ENCODE measurements around the gene DNASE1L3.
A peak's percentile ranks its signal among the peaks of the same experiment; 100 is the strongest.
"Not testable (repeated sequence)": the region's sequence is repeated elsewhere in the genome, so short reads cannot be mapped to it uniquely, and the experiment has no call there.

DNASE1L3 gene

GRCh38 chr3:58235970-58236369, 25.2 kb upstream of the DNASE1L3 start:
- no peak for DNase-seq (ENCODE audit: low spot score)

DNA sequence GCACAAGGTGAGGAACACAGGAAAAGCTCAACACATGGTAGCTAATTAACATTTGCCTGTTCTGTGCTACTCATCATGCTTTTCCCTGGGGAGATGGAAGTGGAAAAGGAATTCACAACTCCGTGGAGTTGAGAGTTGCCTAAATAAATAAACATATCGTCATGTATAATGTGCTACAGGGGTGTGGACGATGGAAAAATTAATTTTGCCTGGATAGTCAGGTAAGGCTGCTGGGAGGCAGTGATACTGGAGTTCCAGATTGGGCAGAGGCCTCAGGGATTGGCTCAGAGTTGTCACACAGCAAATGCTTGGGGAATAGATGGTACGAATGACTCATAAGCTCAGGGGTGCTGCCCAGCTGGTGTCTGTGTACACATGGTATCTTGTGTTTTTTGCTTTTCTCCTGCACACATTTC, 23.8 kb upstream of the DNASE1L3 start:
- DNase-seq (ENCODE audit: low spot score) = peak; percentile 60

GRCh38 chr3:58231666-58232065, 20.9 kb upstream of the DNASE1L3 start:
- DNase-seq (ENCODE audit: low spot score) = no peak

DNA sequence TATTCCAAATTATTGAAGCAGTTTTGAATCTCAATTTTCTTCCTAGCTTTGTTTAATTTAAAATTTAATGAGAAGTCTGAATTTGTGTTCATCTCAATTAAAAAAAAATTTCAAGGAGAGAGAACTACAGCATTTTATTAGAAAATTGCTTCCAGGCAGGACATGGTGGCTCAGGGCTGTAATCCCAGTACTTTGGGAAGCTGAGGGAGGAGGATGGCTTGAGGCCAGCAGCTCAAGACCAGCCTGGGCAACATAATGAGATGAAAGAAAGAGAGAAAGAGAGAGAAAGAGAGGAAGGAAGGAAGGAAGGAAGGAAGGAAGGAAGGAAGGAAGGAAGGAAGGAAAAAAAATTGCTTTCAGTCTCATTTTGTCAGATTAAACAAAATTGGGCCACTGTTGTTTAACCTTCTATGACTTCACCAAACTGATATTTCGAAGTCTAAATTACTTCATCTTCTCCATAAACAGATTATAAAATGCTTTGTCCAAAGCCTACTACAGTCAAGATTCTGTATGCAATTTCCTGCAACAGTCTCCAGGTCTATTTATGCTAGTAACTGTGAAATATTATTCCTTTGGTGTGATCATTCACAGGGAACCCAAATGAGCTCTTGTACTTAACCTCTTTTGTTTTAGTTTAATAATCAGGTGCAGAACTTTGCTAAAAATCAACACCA, 20.2 kb upstream of the DNASE1L3 start:
- no peak for DNase-seq (ENCODE audit: low spot score)

DNA sequence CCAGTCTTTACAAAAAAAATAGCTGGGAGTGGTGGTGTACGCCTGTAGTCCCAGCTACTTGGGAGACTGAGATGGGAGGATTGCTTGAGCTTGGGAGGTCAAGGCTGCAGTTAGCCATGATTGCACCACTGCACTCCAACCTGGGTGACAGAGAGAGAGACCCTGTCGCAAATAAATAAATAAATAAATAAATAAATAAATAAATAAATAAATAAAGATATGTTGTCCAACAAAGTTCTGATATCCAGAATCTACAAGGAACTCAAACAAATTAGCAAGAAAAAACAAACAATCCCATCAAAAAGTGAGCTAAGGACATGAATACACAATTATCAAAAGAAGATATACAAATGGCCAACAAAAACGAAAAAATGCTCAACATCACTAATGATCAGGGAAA, 17.2 kb upstream of the DNASE1L3 start:
- not testable (repeated sequence) for DNase-seq (ENCODE audit: low spot score)

GRCh38 chr3:58223855-58224254, 13.1 kb upstream of the DNASE1L3 start:
- no peak for DNase-seq (ENCODE audit: low spot score)

DNA sequence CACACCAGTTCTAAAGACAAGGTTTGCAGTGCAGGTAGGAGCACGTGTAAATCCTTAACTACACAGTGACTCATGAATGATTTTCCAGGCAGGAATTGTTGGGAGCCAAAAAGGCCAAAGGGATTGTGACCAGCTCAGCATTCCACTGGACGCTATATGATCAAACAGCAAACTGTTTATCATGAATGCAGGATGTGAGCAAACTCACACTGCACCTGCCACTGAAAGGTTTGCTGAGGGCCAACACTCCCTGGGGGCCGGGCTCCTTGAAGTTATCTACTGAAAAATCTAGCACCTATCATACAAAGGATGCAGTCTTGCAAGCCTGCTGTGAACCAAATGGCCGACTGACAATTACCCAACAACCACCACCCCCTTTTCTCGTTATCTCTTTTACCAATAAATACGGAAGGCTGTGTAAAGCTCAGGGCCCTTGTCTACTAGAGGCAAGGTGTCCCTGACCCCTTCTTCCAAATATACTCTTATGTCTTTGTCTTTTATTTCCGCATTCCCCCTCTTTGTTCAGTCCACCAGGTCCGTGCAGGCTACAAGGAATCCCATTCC, 11.5 kb upstream of the DNASE1L3 start:
- DNase-seq (ENCODE audit: low spot score) = no peak

DNA sequence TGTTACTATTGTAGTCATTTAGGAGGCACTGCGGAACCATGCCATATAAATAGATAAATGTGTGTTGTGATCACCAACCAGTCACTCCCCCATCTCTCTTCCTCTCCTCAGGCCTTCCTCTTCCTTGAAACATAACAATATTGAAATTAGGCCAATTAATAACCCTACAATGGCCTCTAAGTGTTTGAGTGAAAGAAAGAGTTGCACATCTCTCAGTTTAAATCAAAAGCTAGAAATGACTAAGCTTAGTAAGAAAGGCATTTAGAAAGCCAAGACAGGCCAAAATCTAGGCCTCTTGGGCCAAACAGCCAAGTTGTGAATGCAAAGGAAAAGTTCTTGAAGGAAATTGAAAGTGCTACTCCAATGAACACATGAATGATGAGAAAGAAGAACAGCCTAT, 8.1 kb upstream of the DNASE1L3 start:
- no peak for DNase-seq (ENCODE audit: low spot score)

DNA sequence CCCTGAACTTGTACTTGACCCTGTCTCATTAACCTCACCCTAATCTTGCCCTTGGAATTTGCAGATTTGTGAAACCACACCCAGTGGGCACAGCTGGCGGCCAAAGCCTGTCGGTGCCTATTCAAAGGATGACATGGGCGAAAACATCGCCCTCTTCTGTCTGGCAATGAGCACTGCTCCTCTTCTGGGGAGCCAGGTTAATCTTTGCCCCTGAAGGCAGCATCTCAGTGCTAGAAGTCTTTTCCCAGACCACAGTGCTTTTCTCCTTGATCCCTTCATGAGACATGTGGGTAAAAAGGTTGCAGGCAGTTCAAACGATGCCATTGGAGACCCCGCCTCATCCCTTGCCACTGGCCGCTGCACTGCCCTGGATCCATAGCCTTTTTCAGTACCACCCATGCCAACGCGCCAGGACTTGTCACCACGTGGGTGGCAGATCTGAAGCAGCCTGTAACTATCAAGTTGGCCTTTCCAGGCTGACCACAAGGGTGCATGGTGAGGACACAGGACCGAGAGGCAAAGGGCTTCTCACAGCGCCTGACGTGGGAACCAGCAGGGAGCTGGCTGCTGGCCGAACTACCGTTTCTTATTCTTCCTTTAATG, 6.5 kb upstream of the DNASE1L3 start:
- DNase-seq (ENCODE audit: low spot score) = peak; percentile 73

DNA sequence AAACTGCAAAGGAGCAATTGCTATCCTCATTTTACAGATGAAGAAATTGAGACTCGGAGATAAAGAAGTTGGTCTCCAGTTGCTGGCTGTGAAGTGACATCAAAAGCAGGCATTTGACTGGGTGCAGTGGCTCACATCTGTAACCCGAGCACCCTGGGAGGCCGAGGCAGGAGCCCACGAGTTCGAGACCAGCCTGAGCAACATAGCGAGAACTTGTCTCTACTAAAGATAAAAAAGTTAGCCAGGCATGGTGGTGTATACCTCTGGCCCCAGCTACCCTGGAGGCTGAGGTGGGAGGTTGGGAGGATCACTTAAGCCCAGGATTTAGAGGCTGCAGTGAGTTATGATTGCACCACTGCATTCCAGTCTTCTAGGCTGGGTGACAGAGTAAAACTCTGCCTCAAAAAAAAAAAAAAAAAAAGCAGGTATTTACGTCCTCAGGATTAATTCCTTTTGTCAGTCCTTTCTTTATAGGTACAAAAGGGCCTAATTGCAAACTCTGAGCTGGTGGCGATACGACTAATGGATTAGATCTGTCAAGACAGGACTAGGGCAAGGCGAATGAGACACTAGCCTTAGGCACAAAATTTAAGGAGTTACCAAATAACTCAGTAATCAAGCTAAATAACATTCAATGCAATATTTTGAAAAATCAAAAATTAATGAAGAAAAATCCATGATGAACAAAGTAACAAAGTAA, 5.9 kb upstream of the DNASE1L3 start:
- DNase-seq (ENCODE audit: low spot score) = no peak

- DNase-seq (ENCODE audit: low spot score) = no peak
These were observed 4.7 kb upstream of the DNASE1L3 start for GRCh38 chr3:58215317-58216025.

DNA sequence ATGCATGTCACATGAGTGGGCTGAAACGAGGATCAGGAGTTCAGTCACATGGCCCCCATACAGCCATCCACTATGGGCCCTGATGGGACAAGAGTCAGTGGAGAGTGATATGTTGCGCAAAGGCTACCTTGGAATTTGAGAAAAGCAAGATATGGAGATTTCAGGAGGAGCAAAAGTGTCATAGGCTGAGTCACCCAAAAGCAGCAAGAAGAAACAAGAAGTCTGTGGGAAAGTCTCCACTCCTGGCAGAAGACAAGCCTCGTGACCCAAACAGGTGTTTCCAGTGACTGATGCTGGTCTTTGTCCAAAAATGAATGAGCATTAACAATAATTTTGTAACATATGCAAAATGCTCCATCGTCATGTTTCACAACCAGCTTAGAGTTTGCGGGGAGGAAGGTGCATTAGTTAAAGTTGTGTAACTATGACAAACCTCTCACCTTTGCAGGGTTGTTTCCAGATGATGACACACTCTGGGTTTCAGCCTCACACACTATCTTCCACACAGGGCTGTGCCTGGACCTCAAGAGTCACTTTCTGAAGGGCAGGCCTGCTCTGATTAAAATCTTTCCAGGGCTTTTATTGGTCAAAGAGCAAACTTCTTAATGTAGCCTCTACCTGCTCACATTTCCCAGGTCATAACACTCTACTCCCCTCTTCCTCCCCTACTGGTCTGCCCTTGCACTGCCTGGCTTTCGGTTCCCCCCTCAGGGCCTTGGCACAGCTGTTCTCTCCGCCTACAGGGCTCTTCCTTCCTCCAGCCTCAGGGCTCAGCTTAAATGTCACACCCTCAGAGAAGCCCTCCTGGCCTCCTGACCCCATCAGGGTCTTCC, 3.9 kb upstream of the DNASE1L3 start:
- no peak for DNase-seq (ENCODE audit: low spot score)

- no peak for DNase-seq (ENCODE audit: low spot score)
These were observed 839 bp downstream of the DNASE1L3 start for GRCh38 chr3:58209933-58210332.

GRCh38 chr3:58207954-58208353, 2.8 kb downstream of the DNASE1L3 start:
- DNase-seq (ENCODE audit: low spot score) = no peak

DNA sequence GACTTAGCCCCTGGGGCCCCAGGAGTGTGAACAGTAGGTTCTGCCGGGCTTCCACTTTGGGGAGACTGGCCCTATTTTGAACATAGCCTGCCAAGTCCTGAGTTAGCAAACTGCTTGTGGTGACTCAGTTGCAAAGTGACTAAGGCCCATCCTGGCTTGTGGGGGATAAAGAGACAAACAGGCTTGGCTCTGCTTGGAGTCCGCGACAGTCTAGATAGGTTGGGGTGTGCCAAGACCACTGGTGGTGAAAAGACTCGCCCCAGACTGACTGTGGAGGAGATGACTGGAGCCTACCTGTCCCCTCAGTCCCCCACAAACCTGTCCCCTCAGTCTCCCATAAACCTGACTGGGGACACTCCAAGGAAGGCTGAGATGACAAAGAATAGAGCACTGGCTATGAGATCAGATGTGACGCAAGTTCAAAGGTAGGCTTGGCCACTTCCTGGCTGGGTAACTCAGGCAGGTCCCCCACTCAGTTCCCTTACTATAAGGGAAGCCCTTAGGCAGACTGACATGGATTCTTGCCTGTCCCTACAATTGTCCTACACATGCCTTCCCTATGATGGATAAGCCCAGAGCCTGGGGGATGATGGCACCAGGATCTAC, 4.3 kb downstream of the DNASE1L3 start:
- peak; percentile 37 for DNase-seq (ENCODE audit: low spot score)

- DNase-seq (ENCODE audit: low spot score) = no peak
These were observed 4.8 kb downstream of the DNASE1L3 start for GRCh38 chr3:58205981-58206380.

- DNase-seq (ENCODE audit: low spot score) = no peak
These were observed 6.1 kb downstream of the DNASE1L3 start for GRCh38 chr3:58204720-58205119.

DNA sequence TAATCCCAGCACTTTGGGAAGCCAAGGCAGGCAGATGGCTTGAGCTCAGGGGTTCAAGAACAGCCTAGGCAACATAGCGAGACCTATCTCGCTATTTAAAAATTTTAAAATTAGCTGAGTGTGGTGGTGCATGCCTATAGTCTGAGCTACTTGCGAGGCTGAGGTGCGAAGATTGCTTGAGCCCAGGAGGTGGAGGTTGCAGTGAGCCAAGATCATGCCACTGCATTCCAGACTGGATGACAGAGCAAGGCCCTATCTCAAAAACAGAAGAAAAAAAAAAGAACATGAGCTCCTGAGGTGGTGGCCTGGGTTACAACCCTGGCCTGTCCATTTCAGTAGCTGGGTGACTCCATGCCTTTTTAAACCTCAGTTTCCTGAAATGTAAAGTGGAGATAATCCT, 7.2 kb downstream of the DNASE1L3 start:
- no peak for DNase-seq (ENCODE audit: low spot score)

GRCh38 chr3:58202917-58203360, 7.8 kb downstream of the DNASE1L3 start:
- no peak for DNase-seq (ENCODE audit: low spot score)

DNA sequence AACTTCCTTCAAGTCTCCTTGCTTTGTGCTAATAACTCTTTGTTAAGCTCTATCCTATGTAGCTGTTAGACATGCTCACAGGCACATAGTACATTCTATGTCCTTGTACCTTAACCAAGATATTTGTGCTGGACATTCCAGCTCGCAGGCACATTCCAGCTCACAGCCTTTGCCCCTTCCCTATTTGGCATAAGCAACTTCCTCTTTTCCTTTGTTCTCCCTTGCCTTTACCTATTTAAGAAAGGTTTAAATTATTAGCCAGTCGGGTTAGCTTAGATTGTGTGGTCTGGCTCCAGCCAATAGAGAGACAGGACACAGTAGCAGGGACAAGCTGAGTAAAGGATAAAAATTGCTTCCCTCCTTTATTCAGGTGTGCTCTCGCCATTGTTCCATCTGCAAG, 9.3 kb downstream of the DNASE1L3 start:
- not testable (repeated sequence) for DNase-seq (ENCODE audit: low spot score)

DNA sequence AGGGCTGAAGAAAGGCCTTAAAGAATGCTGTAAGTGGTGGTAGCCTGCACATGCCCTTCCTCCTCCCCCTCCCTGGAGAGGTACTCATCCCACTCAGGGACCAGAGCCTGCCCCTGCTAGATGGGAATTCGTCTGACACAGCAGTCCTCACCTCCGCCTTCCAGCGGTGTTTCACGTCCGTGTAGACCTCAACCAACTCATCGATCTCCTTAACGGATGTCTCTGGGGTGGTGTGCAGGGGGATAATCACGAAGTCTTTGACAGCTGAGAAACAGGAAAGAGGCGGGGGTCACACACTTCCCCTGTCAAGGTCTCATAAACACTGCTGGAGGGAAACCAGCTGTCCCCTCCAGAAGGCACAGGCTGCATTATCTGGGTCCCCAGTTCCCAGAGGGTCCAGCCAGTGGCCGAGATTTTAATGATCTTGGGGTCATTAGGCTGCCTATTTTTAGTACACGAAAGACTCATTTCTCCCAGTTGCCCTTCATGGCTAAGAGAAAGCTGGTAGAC, 9.9 kb downstream of the DNASE1L3 start:
- DNase-seq (ENCODE audit: low spot score) = no peak

Data from AG08396 (cell line).